IMR-90 (cell line): ENCODE measurements around the gene KRTAP10-1. TPM values are rescaled to one million over a fixed set of nuclear protein-coding genes. Genes with fewer than 3 reads are reported as not detected.
"Not testable (repeated sequence)": the region's sequence is repeated elsewhere in the genome, so short reads cannot be mapped to it uniquely, and the experiment has no call there.

Experiments used
- ATAC-seq: fragments of 200-7000 bp; cut with Tn5 transposase; 2 replicates; pipeline ENCODE4 v1.9.1; 2020; ENCODE audit warnings: low read depth, mild to moderate bottlenecking, moderate library complexity
- BruUV-seq: library from RNA; stranded (reverse); fragments of 400-500 nt; replicated peaks from 2 replicates; lab custom pipeline; 2021; lab: Mats Ljungman, UMichigan
- CTCF ChIA-PET: fragments of 300-600 bp; formaldehyde crosslinking; extraction: SDS; loops from one replicate; lab custom pipeline; 2021; ENCODE audit warnings: antibody characterized with exemption; lab: Yijun Ruan, JAX
- POLR2A ChIA-PET: fragments of 300-600 bp; sonication (Branson Sonifier 250); formaldehyde crosslinking; loops from one replicate; lab custom pipeline; 2022; ENCODE audit warnings: antibody characterized with exemption; ENCODE audit not compliant: unreplicated experiment; lab: Charles Lee
- DNase-seq: peaks from one replicate; pipeline ENCODE4 v3.0.0; 2013
- H2AFZ ChIP-seq: replicated peaks from 2 replicates; pipeline ENCODE3; 2013; ENCODE audit warnings: low read length, mild to moderate bottlenecking; ENCODE audit not compliant: poor library complexity
- H2AK5ac ChIP-seq: 2 replicates; pipeline ENCODE4 v1.6.1; 2013; ENCODE audit warnings: low read depth, low read length, inconsistent platforms
- H2AK9ac ChIP-seq: replicated peaks from 2 replicates; pipeline ENCODE3; 2013; ENCODE audit warnings: mild to moderate bottlenecking, low read depth, low read length, moderate library complexity; ENCODE audit not compliant: poor library complexity
- H2BK120ac ChIP-seq: 2 replicates; pipeline ENCODE4 v1.6.1; 2013; ENCODE audit warnings: low read depth, low read length, inconsistent platforms
- H2BK15ac ChIP-seq: 3 replicates; pipeline ENCODE4 v1.6.1; 2013; ENCODE audit warnings: low read depth, low read length, inconsistent platforms
- H2BK20ac ChIP-seq: 2 replicates; pipeline ENCODE4 v1.6.1; 2013; ENCODE audit warnings: low read depth, mild to moderate bottlenecking, inconsistent platforms, low read length, moderate library complexity
- H2BK5ac ChIP-seq: 2 replicates; pipeline ENCODE4 v1.6.1; 2013; ENCODE audit warnings: mild to moderate bottlenecking, low read depth, low read length, inconsistent platforms; ENCODE audit not compliant: poor library complexity, severe bottlenecking
- H3K14ac ChIP-seq: replicated peaks from 2 replicates; pipeline ENCODE4 v1.6.1; 2013; ENCODE audit warnings: low read depth, low read length, inconsistent platforms
- H3K18ac ChIP-seq: 2 replicates; pipeline ENCODE4 v1.6.1; 2013; ENCODE audit warnings: low read depth, low read length, control low read depth
- H3K23ac ChIP-seq: 2 replicates; pipeline ENCODE4 v1.6.1; 2013; ENCODE audit warnings: low read depth, low read length, inconsistent platforms
- H3K27ac ChIP-seq: 2 replicates; pipeline ENCODE4 v1.5.1; 2013; ENCODE audit warnings: mild to moderate bottlenecking, control low read depth, low read length; ENCODE audit not compliant: insufficient read depth
- H3K27me3 ChIP-seq: 2 replicates; pipeline ENCODE4 v1.6.1; 2013; ENCODE audit warnings: low read length; ENCODE audit not compliant: control insufficient read depth, insufficient read depth
- H3K36me3 ChIP-seq: 2 replicates; pipeline ENCODE4 v1.6.1; 2013; ENCODE audit warnings: low read length, mixed read lengths; ENCODE audit not compliant: control insufficient read depth, insufficient read depth
- H3K4ac ChIP-seq: 2 replicates; pipeline ENCODE4 v1.6.1; 2013; ENCODE audit warnings: low read depth, low read length, inconsistent platforms
- H3K4me1 ChIP-seq: 2 replicates; pipeline ENCODE4 v1.6.1; 2013; ENCODE audit warnings: low read length, mixed read lengths; ENCODE audit not compliant: control insufficient read depth, insufficient read depth
- H3K4me2 ChIP-seq: 2 replicates; pipeline ENCODE4 v1.6.1; 2013; ENCODE audit warnings: low read depth, mild to moderate bottlenecking, control low read depth, low read length, moderate library complexity
- H3K4me3 ChIP-seq: 2 replicates; pipeline ENCODE4 v1.5.1; 2013; ENCODE audit warnings: low read depth, mild to moderate bottlenecking, control low read depth, low read length, moderate library complexity; ENCODE audit not compliant: insufficient read depth
- H3K56ac ChIP-seq: 2 replicates; pipeline ENCODE4 v1.6.1; 2013; ENCODE audit warnings: low read length, inconsistent platforms; ENCODE audit not compliant: insufficient read depth; ENCODE audit errors: extremely low read depth
- H3K79me1 ChIP-seq, 2 experiments: 2 replicates each; pipeline ENCODE4 v1.6.1; 2013; ENCODE audit warnings: low read length in 2 of 2, inconsistent platforms in 1 of 2, low read depth in 1 of 2
- H3K9ac ChIP-seq: 2 replicates; pipeline ENCODE4 v1.6.1; 2013; ENCODE audit warnings: low read depth, low read length, control low read depth
- H3K9me1 ChIP-seq: 2 replicates; pipeline ENCODE4 v1.6.1; 2013; ENCODE audit warnings: low read length, inconsistent platforms; ENCODE audit not compliant: insufficient read depth
- H3K9me3 ChIP-seq: 2 replicates; pipeline ENCODE4 v1.6.1; 2013; ENCODE audit warnings: low read length; ENCODE audit not compliant: control insufficient read depth, insufficient read depth
- H4K20me1 ChIP-seq: 2 replicates; pipeline ENCODE4 v1.6.1; 2013; ENCODE audit warnings: low read length, inconsistent platforms; ENCODE audit not compliant: insufficient read depth
- H4K5ac ChIP-seq: 2 replicates; pipeline ENCODE4 v1.6.1; 2013; ENCODE audit warnings: mild to moderate bottlenecking, low read depth, low read length, control low read depth
- H4K8ac ChIP-seq, 2 experiments: 2 replicates each; pipeline ENCODE4 v1.6.1; 2013; ENCODE audit warnings: low read depth in 2 of 2, low read length in 2 of 2, control low read depth in 1 of 2, inconsistent platforms in 1 of 2
- H4K91ac ChIP-seq: 2 replicates; pipeline ENCODE4 v1.6.1; 2013; ENCODE audit warnings: low read depth, low read length, inconsistent platforms; ENCODE audit not compliant: insufficient read depth
- WGBS, 2 experiments: methylation state at CpG; one replicate each; pipeline versions ENCODE4 v1.1.5 to v1.1.7; 2013; ENCODE audit warnings: missing lambda C conversion rate in 2 of 2; ENCODE audit not compliant: insufficient read length in 1 of 2; ENCODE audit errors: extremely low coverage in 2 of 2; 5-methylcytosine and 5-hydroxymethylcytosine counted together
- dilution Hi-C: fragments of 300-500 bp; cut with HindIII; formaldehyde crosslinking; loops from one replicate; pipeline ENCODE4 v1.14.3; 2018; ENCODE audit warnings: low sequenced_read_pairs; ENCODE audit not compliant: unreplicated experiment
- in situ Hi-C: fragments of 300-500 bp; cut with MboI; formaldehyde crosslinking; loops from 3 replicates; pipeline ENCODE4 v1.14.3; 2019; ENCODE audit warnings: low sequenced_read_pairs, inconsistent platforms, mixed read lengths
- intact Hi-C: fragments of 100-400 bp; cut with micrococcal nuclease; formaldehyde crosslinking; loops from 2 replicates; pipeline ENCODE4 v1.10.0; 2022
- polyA plus RNA-seq, 3 experiments: library from polyadenylated mRNA; depleted of rRNA; stranded (reverse); fragments of >200 nt; gene quantifications; 2 replicates each; pipeline ENCODE4 v1.2.3, GENCODE V29; 2012; ENCODE audit warnings: low replicate concordance in 1 of 3
- total RNA-seq: library from RNA; depleted of rRNA; stranded (reverse); fragments of >200 nt; gene quantifications from 2 replicates; pipeline ENCODE4 v1.2.3, GENCODE V29; 2012

Gene KRTAP10-1
- total and polyA plus RNA-seq, 2 of the 4 experiments (the other 2 are of a cell fraction) = not detected

DNA sequence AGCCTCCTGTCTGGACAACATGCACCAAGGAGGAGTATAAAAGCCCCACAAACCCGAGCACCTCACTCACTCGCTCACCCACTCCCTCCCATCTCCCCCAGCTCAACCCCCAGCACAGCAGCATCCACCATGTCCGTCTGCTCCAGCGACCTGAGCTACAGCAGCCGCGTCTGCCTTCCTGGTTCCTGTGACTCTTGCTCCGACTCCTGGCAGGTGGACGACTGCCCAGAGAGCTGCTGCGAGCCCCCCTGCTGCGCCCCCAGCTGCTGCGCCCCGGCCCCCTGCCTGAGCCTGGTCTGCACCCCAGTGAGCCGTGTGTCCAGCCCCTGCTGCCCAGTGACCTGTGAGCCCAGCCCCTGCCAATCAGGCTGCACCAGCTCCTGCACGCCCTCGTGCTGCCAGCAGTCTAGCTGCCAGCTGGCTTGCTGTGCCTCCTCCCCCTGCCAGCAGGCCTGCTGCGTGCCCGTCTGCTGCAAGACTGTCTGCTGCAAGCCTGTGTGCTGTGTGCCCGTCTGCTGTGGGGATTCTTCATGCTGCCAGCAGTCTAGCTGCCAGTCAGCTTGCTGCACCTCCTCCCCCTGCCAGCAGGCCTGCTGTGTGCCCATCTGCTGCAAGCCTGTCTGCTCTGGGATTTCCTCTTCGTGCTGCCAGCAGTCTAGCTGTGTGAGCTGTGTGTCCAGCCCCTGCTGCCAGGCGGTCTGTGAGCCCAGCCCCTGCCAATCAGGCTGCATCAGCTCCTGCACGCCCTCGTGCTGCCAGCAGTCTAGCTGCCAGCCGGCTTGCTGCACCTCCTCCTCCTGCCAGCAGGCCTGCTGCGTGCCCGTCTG is 33.8 kb upstream of the KRTAP10-1 start, which contains the start of gene KRTAP10-4:
KRTAP10-4 (plus strand) TSS at position 100 of the 827 bp plus-strand sequence; CDS start at position 130, 30 bp downstream.
- CTCF ChIA-PET, H2AFZ ChIP-seq, in situ Hi-C loops: not testable (repeated sequence)

More for the DNA sequence above, 33.8 kb upstream of the KRTAP10-1 start, which contains the start of gene KRTAP10-4:
- H3K27me3 ChIP-seq, H4K20me1 ChIP-seq, H3K79me1 ChIP-seq, intact Hi-C loops, H3K9me3 ChIP-seq, H2BK5ac ChIP-seq, H2BK15ac ChIP-seq, H2AK9ac ChIP-seq, H3K56ac ChIP-seq, H2BK20ac ChIP-seq, dilution Hi-C loops, H3K36me3 ChIP-seq, H4K5ac ChIP-seq, H3K4ac ChIP-seq, H4K91ac ChIP-seq, H3K14ac ChIP-seq, H2AK5ac ChIP-seq, H3K4me1 ChIP-seq, H3K27ac ChIP-seq, H4K8ac ChIP-seq, H3K4me3 ChIP-seq, H3K23ac ChIP-seq, H3K4me2 ChIP-seq, POLR2A ChIA-PET, H2BK120ac ChIP-seq, ATAC-seq, H3K18ac ChIP-seq, DNase-seq, H3K9ac ChIP-seq, BruUV-seq, H3K9me1 ChIP-seq: not testable (repeated sequence)
- 56% methylated on average over 3 of the region's 25 CpGs; no CpG with 5 or more reads in 1 of the 2 experiments for WGBS, 2 experiments
